GM10248 (cell line): ENCODE results near the gene STK16.

Source experiments
- CTCF ChIA-PET: fragments of 300-600 bp; sonication (Branson Sonifier 250); formaldehyde crosslinking; extraction: SDS; loops from one replicate; lab custom pipeline; 2021; ENCODE audit warnings: antibody characterized with exemption; lab: Yijun Ruan, JAX
- POLR2A ChIA-PET: fragments of 350-650 bp; sonication (Branson Sonifier 250); formaldehyde crosslinking; extraction: SDS; loops from one replicate; lab custom pipeline; 2020; ENCODE audit warnings: antibody characterized with exemption; lab: Yijun Ruan, JAX
- DNase-seq: peaks from one replicate; pipeline ENCODE4 v3.0.0; 2012; ENCODE audit errors: extremely low spot score
- CTCF ChIP-seq: IDR thresholded peaks from 2 replicates; pipeline ENCODE4 v1.5.1; 2012; ENCODE audit warnings: mild to moderate bottlenecking, low read depth; ENCODE audit errors: extremely low read depth, missing control alignments, control extremely low read depth

Gene STK16

GRCh38 chr2:219249203-219249980, 4.1 kb downstream of the STK16 start:
- ChIA-PET CTCF (interaction anchor here (0.8 to 10.2 kb wide), 11 partner anchors 10 to 95 kb away, joined by 3 to 116 read pairs (median 3); partner anchors contain the start of gene DNAJB2), POLR2A (interaction anchor here (0.8 to 1.9 kb wide), 5 partner anchors 9 to 73 kb away, joined by 4 to 11 read pairs (median 5); partner anchors contain the start of genes ANKZF1, ATG9A, CNPPD1 and DNAJB2)
- no peak for TF ChIP-seq CTCF
- DNase-seq = peak; percentile 70

DNA sequence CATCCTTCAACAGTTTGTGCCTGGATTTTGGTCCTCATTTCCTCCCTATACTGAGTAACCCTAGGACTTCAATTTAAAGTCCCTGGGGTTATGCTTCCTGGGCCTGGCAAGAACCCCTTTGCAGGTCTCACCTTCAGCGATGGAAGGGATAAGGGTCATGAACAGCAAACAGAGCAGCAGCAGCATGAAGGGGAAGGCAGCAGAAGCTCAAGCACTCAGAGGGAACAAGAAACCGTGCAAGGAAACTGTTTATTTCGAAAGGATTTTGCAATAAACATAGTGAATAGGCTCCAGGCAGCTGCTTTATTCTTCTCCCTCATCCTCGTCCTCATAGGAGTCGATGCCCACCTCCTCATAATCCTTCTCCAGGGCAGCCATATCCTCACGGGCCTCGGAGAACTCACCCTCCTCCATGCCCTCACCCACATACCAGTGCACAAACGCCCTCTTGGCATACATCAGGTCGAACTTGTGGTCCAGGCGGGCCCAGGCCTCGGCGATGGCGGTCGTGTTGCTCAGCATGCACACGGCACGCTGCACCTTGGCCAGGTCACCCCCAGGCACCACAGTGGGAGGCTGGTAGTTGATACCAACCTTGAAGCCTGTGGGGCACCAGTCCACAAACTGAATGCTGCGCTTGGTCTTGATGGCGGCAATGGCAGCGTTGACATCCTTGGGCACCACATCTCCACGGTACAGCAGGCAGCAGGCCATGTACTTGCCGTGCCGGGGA, 4.9 kb downstream of the STK16 start:
- DNase-seq = no peak
- ChIA-PET CTCF (interaction anchor here (0.8 to 10.2 kb wide), 8 partner anchors 11 to 96 kb away, joined by 3 to 116 read pairs (median 3); partner anchors contain the start of gene DNAJB2), POLR2A (interaction anchor here (1.3 to 1.9 kb wide), 2 partner anchors 12 to 29 kb away, joined by 6 to 11 read pairs; partner anchors contain the start of gene DNAJB2)
- no peak for TF ChIP-seq CTCF

GRCh38 chr2:219251656-219252055, 6.4 kb downstream of the STK16 start:
- ChIA-PET CTCF (interaction anchor here (1.4 to 10.2 kb wide), 5 partner anchors 10 to 92 kb away, joined by 3 to 116 read pairs (median 4); no protein-coding TSS in a partner anchor), POLR2A (interaction anchor here (0.9 to 1.6 kb wide), 3 partner anchors 34 to 75 kb away, joined by 3 to 8 read pairs (median 4); partner anchors contain the start of gene CNPPD1)
- TF ChIP-seq CTCF = no peak
- no peak for DNase-seq

DNA sequence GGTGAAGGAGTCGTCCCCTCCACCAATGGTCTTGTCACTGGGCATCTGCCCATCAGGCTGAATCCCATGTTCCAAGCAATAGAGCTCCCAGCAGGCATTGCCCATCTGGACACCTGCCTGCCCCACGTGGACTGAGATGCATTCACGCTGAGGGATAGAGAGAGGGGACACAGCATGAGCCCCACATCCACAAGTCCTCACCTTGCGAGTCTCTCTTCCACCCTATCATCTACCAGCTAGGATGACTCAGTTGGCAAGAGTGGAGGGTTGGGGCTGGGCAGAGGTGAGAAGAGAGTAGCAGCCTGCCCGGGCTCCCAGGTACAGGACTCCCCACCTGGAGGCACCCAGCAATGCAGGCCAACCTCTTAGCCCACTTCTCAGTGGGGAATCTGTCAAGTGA, 6.8 kb downstream of the STK16 start:
- ChIA-PET CTCF (interaction anchor here (0.8 to 10.2 kb wide), 10 partner anchors 10 to 136 kb away, joined by 3 to 116 read pairs (median 4); partner anchors contain the start of genes ANKZF1, ATG9A and DNPEP), POLR2A (interaction anchor here (0.6 to 2.8 kb wide), 7 partner anchors 13 to 512 kb away, joined by 3 to 13 read pairs (median 4); partner anchors contain the start of gene CNPPD1)
- no peak for TF ChIP-seq CTCF
- DNase-seq = no peak

DNA sequence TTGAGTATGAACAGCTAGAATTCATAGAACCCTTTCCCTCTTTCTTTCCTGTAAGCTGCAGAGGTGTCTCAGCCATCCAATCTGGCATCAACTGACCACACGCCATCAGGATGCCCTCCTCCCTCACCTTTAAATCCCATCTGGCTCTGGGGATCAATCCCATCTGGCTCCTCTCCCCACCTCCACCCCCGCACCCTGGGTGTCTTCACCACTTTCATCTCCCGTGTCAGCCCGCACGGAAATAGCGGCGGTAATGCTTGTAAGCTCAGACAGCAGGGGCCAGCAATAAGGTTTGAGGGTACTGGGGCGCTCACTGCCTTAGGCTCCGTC, 7.3 kb downstream of the STK16 start:
- no peak for DNase-seq
- CTCF ChIA-PET = interaction anchor here (0.8 to 10.2 kb wide), 12 partner anchors 9 to 135 kb away, joined by 3 to 116 read pairs (median 4); partner anchors contain the start of genes ANKZF1, ATG9A, DNAJB2 and DNPEP
- no peak for TF ChIP-seq CTCF

More for the DNA sequence above, 7.3 kb downstream of the STK16 start:
- POLR2A ChIA-PET = interaction anchor here (0.5 to 2.8 kb wide), 18 partner anchors 8 to 512 kb away, joined by 3 to 16 read pairs (median 5); partner anchors contain the start of genes CNPPD1 and ZFAND2B
